Bronchial epithelial cell (primary cell): ENCODE measurements around the gene RUVBL1. TPM values are rescaled to one million over a fixed set of nuclear protein-coding genes. Genes with fewer than 3 reads are reported as not detected.

Experiments
- DNase-seq: peaks from one replicate; pipeline ENCODE4 v3.0.0-alpha.2; 2010; ENCODE audit warnings: low read depth
- FAIRE-seq: peaks from 2 replicates; lab custom pipeline; 2011; peaks lifted over from hg19 to GRCh38; lab: Jason Lieb, UNC
- H3K27me3 ChIP-seq: 2 replicates; pipeline ENCODE4 v1.5.1; 2011; ENCODE audit warnings: low read length; ENCODE audit not compliant: control insufficient read depth, insufficient read depth
- H3K36me3 ChIP-seq: 2 replicates; pipeline ENCODE4 v1.5.1; 2011; ENCODE audit warnings: low read length; ENCODE audit not compliant: control insufficient read depth, insufficient read depth
- H3K4me3 ChIP-seq: 2 replicates; pipeline ENCODE4 v1.5.1; 2011; ENCODE audit warnings: mild to moderate bottlenecking, low read depth, low read length, control low read depth
- total RNA-seq: library from RNA; depleted of rRNA; stranded (reverse); fragments of >200 nt; gene quantifications from 2 replicates; pipeline ENCODE4 v1.2.1, GENCODE V29; 2014
- TF ChIP-seq, protein P1 (sequence below): IDR thresholded peaks from 2 replicates; pipeline ENCODE4 v1.5.1; 2011; ENCODE audit warnings: mild to moderate bottlenecking, moderate library complexity, low read length, control low read depth, inconsistent platforms; ENCODE audit not compliant: insufficient read depth, severe bottlenecking

RUVBL1 gene
- total RNA-seq, 1 donor from 2014 or later: 60.8 TPM

DNA sequence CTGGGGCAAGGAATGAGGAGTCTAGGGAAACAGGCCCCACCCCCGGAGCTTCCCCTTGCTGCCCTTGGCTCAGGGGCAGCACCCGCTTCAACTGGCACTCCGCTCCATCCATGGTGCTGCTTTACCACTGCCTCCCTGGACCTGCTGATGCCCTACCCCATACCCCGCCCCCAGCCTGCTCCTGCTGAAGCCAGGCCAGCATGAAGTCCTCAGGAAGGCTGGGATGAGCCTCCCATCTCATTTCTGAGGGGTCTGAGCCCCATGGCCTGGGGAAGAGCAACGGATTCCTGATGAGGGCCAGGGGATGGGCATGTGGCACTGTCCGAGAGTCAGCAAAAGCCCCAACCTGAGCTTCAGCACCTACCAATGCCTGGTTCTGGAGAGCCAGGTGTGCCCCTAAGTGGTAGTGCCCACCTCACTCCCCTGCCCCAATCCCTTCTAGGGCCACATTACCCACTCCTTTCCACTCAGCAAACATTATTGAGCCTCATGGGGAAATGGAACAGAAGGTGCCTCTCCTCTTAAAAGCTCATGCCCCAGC, 50.4 kb downstream of the RUVBL1 start:
- H3K4me3 ChIP-seq: no peak overlapping the region
- H3K27me3 ChIP-seq: no peaks in the 10 kb centered on the region
- FAIRE-seq (no peak), DNase-seq (no peak)
- TF ChIP-seq, protein P1, sequence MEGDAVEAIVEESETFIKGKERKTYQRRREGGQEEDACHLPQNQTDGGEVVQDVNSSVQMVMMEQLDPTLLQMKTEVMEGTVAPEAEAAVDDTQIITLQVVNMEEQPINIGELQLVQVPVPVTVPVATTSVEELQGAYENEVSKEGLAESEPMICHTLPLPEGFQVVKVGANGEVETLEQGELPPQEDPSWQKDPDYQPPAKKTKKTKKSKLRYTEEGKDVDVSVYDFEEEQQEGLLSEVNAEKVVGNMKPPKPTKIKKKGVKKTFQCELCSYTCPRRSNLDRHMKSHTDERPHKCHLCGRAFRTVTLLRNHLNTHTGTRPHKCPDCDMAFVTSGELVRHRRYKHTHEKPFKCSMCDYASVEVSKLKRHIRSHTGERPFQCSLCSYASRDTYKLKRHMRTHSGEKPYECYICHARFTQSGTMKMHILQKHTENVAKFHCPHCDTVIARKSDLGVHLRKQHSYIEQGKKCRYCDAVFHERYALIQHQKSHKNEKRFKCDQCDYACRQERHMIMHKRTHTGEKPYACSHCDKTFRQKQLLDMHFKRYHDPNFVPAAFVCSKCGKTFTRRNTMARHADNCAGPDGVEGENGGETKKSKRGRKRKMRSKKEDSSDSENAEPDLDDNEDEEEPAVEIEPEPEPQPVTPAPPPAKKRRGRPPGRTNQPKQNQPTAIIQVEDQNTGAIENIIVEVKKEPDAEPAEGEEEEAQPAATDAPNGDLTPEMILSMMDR: no peak
- peaks cover 18% of the 10 kb centered on the region for H3K36me3 ChIP-seq

DNA sequence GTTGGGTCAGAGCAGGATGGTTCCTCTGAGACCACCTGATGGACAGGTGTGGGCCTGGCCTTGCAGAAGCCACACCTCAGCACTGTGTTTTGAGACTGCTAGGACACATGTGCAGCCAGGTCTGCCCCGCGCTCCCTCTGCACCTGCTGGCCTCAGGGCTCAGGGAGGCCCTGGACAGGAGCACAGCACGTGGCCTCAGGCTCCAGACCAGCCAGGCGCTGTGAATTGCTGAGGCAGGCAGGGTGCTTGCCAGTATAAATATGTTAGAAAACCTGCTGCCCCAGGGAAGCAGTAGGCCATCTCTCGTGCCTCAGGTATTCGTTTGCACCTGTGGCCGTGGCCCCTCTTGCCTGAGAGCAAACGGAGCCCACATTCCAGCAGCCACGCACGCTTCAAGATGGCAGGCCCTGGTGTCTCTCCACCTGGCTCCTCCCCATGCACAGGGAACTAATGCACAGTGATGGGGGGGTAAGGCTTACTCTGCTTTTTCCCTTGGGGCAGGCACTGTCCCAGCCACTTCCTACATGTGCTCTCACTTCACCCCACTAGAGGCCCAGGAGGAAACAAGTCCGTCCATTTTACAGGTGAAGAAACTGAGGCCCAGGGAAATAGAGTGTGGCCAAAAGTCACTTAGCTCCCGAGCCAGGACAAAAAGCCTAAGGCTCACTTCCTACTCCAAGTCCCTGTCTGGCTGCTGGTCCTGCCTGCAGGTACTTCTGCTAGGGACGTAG, 51.0 kb downstream of the RUVBL1 start:
- Histone ChIP-seq H3K36me3 (peaks cover 21% of the 10 kb centered on the region), H3K4me3 (no peak overlapping the region), H3K27me3 (no peaks in the 10 kb centered on the region)
- no peak for DNase-seq
- FAIRE-seq: no peak
- TF ChIP-seq, protein P1: no peak

DNA sequence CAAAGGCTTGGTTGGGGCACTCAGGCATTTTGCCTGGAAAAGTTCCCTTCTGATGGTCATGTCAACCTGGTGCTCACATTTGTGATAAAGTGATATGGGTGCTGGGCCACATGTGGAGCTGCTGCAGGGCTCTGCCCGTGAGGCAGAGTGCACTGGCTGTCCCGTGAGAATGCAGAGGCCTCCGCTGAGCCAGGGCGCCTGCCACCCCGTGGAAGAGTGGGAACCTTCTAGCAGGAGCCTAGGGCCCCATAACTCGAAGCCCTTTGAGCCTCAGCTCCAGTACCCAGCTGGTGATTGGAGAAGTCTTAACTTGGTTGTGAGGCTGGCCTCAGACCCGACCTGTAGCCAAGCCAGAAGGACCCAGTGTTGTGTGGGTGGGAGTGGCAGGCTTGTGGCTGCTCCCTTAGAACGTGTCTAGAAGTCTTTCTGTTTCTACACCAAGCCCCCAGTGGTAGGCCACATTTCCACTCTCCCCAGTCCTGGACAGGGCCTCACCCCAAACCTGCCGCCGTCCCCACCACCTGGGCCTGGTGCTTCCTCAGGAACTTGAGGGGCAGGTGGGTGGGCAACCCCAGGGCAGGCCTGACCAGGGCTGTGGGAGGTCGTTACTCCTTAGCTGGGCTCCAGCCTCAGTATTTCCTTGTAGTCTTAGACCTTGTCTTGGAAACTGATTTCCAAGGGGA, 51.7 kb downstream of the RUVBL1 start:
- TF ChIP-seq, protein P1: no peak
- DNase-seq: no peak
- no peaks in the 10 kb centered on the region for H3K27me3 ChIP-seq
- no peak for FAIRE-seq
- no peak overlapping the region for H3K4me3 ChIP-seq
- peaks cover 24% of the 10 kb centered on the region for H3K36me3 ChIP-seq

DNA sequence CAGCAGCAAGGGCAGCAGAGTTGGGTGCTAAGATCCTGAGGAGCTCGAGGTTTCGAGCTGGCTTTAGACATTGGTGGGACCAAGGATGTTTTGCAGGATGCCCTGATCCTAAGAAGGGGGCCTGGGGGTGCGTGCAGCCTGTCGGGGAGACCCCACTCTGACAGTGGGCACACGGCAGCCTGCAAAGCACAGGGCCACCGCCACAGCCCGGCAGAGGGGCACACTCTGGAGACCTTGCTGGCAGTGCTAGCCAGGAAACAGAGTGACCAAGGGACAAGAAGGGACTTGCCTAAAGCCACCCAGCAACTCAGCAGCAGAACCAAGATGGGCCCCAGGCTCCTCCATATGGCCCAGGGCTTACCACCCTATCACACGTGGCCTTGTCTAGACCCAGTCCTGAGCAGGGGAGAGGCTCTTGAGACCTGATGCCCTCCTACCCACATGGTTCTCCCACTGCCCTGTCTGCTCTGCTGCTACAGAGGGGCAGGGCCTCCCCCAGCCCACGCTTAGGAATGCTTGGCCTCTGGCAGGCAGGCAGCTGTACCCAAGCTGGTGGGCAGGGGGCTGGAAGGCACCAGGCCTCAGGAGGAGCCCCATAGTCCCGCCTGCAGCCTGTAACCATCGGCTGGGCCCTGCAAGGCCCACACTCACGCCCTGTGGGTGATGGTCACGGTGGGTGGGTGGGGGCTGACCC, 52.6 kb downstream of the RUVBL1 start:
- DNase-seq (no peak), FAIRE-seq (no peak)
- peaks cover 30% of the 10 kb centered on the region for H3K36me3 ChIP-seq
- H3K27me3 ChIP-seq: no peaks in the 10 kb centered on the region
- TF ChIP-seq, protein P1: no peak
- H3K4me3 ChIP-seq: no peak overlapping the region

DNA sequence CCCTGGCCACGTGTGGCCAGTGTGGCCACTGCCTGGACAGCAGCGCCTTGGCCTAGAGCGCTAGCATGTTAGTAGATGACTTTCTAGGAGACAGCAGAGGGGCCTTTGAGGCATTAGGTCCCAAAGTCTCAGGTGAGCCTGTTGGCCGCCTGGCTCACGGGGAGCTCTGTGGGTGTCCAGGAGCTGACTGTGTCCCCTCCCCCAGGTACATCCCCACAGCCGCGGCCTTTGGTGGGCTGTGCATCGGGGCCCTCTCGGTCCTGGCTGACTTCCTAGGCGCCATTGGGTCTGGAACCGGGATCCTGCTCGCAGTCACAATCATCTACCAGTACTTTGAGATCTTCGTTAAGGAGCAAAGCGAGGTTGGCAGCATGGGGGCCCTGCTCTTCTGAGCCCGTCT, 54.3 kb downstream of the RUVBL1 start:
- FAIRE-seq: no peak

More for the DNA sequence above, 54.3 kb downstream of the RUVBL1 start:
- TF ChIP-seq, protein P1: no peak
- peaks cover 38% of the 10 kb centered on the region for H3K36me3 ChIP-seq
- DNase-seq: no peak
- no peaks in the 10 kb centered on the region for H3K27me3 ChIP-seq
- no peak overlapping the region for H3K4me3 ChIP-seq
